GM12875 (cell line): ENCODE results near the gene OOSP1.

Experiments used
- H3K4me3 ChIP-seq: one replicate; pipeline ENCODE4 v1.5.1; 2011; ENCODE audit warnings: low read depth, low read length, control low read depth
- CTCF ChIP-seq: IDR thresholded peaks from 2 replicates; pipeline ENCODE4 v1.5.1; 2011; ENCODE audit warnings: low read depth, mild to moderate bottlenecking, control low read depth, inconsistent platforms, low read length, moderate library complexity, borderline replicate concordance; ENCODE audit not compliant: insufficient read depth

The OOSP1 gene

GRCh38 chr11:59938132-59938531 is at the start of gene OOSP1:
TSS of gene OOSP1 (plus strand) at chr11:59938432. CDS start at chr11:59938455, 23 bp downstream.
- no peak for TF ChIP-seq CTCF
- no peak within 1 kb of the TSS for H3K4me3 ChIP-seq

GRCh38 chr11:59891781-59892181 is 46.5 kb upstream of the OOSP1 start:
- TF ChIP-seq CTCF, result no peak
- H3K4me3 ChIP-seq, result no peak overlapping the region

GRCh38 chr11:59894616-59895015 is 43.6 kb upstream of the OOSP1 start:
- no peak overlapping the region for H3K4me3 ChIP-seq
- no peak for TF ChIP-seq CTCF

- no peak for TF ChIP-seq CTCF
- H3K4me3 ChIP-seq, result no peak overlapping the region
These were observed 40.2 kb upstream of the OOSP1 start for GRCh38 chr11:59898046-59898445.

GRCh38 chr11:59898650-59899049 is 39.6 kb upstream of the OOSP1 start:
- no peak overlapping the region for H3K4me3 ChIP-seq
- no peak for TF ChIP-seq CTCF

- TF ChIP-seq CTCF, result no peak
- H3K4me3 ChIP-seq, result no peak overlapping the region
These were observed 38.7 kb upstream of the OOSP1 start for GRCh38 chr11:59899532-59899931.

GRCh38 chr11:59900366-59901126 is 37.7 kb upstream of the OOSP1 start:
- H3K4me3 ChIP-seq, result no peak overlapping the region
- TF ChIP-seq CTCF, result no peak
